ENCODE measurements around the gene ANKRD13C. TPM values are rescaled to one million over a fixed set of nuclear protein-coding genes. Genes with fewer than 3 reads are reported as not detected.

The ANKRD13C gene
- total and polyA plus RNA-seq, 10 donors: 7.4 to 27.7 (median 20.7) TPM

DNA sequence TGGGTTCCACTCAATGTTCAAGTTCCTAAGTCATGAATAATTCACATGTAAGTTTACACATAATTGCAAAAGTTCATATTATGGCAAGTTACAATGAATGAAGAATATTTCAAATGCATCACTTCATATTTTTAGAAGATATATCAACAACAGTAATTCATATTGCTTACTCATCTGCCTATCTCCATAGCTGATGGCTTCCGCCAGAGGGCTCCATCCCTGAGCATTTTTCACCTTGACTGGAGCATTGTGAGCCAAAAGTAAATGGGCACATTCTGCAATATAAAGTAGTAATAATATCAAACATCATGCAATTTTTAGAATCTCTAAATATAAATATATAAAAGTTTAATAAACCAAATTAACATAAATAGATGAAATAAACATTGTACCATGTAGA lies 29.8 kb downstream of the ANKRD13C start:
- TF ChIP-seq, protein P1, sequence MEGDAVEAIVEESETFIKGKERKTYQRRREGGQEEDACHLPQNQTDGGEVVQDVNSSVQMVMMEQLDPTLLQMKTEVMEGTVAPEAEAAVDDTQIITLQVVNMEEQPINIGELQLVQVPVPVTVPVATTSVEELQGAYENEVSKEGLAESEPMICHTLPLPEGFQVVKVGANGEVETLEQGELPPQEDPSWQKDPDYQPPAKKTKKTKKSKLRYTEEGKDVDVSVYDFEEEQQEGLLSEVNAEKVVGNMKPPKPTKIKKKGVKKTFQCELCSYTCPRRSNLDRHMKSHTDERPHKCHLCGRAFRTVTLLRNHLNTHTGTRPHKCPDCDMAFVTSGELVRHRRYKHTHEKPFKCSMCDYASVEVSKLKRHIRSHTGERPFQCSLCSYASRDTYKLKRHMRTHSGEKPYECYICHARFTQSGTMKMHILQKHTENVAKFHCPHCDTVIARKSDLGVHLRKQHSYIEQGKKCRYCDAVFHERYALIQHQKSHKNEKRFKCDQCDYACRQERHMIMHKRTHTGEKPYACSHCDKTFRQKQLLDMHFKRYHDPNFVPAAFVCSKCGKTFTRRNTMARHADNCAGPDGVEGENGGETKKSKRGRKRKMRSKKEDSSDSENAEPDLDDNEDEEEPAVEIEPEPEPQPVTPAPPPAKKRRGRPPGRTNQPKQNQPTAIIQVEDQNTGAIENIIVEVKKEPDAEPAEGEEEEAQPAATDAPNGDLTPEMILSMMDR (IDR thresholded peaks at IDR 0.05 in 8 of 11, conservative IDR thresholded peaks at IDR 0.05 in 3 of 11): no peak
- TF ChIP-seq POLR2A (IDR thresholded peaks at IDR 0.05) (no peak), POLR2AphosphoS5 (IDR thresholded peaks at IDR 0.05) (no peak)
- DNase-seq: no peak
- H3K36me3 ChIP-seq: peaks cover 0 to 52% (median 3%) of the 10 kb centered on the region in 6 donors
- no peak overlapping the region for H3K27ac ChIP-seq
- intact Hi-C loops (cut with DNase I; ENCODE audit: low total_unique reads): no loop called here
- WGBS, 5 donors: 95 to 98% (median 98%) methylated on average over 1 of the region's 1 CpG
- H3K4me1 ChIP-seq: no peaks in the 10 kb centered on the region
- no peaks in the 10 kb centered on the region for H3K9me3 ChIP-seq
- H3K27me3 ChIP-seq (replicated peaks in 1 of 7): no peaks in the 10 kb centered on the region
- no peak overlapping the region for H3K4me3 ChIP-seq

DNA sequence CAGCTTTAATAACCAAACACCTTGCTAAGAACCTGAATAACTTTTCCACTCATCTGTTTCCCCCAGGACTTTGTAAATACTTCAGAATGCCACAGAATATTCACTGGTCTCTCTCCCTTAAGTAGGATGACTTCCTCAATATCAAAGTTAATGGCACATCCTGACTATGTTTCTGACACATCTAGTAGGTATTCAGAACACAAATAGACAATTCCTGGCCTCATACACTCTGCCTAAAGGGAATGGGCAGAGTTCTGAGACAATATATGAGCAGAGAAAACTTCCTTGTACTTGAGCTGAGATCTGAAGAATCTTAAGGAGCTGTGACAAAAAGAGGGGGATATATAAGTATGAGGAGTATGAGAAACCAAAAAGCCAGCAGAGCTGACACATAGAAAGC lies 34.8 kb downstream of the ANKRD13C start:
- Histone ChIP-seq H3K4me1 (peaks cover 0 to 7% (median 4%) of the 10 kb centered on the region in 6 donors), H3K9me3 (no peaks in the 10 kb centered on the region), H3K27me3 (replicated peaks in 1 of 7) (no peaks in the 10 kb centered on the region), H3K4me3 (no peak overlapping the region), H3K27ac (no peak overlapping the region), H3K36me3 (peaks cover 0 to 48% (median 3%) of the 10 kb centered on the region in 6 donors)
- no peak for DNase-seq
- intact Hi-C loops (cut with DNase I; ENCODE audit: low total_unique reads): no loop called here
- no peak for TF ChIP-seq POLR2A (IDR thresholded peaks at IDR 0.05)
- TF ChIP-seq POLR2AphosphoS5 (IDR thresholded peaks at IDR 0.05): no peak
- TF ChIP-seq, protein P1 (IDR thresholded peaks at IDR 0.05 in 8 of 11, conservative IDR thresholded peaks at IDR 0.05 in 3 of 11): no peak

GRCh38 chr1:70318191-70318590 lies 36.3 kb downstream of the ANKRD13C start:
- intact Hi-C loops (cut with DNase I; ENCODE audit: low total_unique reads): no loop called here
- WGBS, 5 donors: 37 to 52% (median 41%) methylated on average over 1 of the region's 1 CpG
- H3K27me3 ChIP-seq (replicated peaks in 1 of 7): no peaks in the 10 kb centered on the region

DNA sequence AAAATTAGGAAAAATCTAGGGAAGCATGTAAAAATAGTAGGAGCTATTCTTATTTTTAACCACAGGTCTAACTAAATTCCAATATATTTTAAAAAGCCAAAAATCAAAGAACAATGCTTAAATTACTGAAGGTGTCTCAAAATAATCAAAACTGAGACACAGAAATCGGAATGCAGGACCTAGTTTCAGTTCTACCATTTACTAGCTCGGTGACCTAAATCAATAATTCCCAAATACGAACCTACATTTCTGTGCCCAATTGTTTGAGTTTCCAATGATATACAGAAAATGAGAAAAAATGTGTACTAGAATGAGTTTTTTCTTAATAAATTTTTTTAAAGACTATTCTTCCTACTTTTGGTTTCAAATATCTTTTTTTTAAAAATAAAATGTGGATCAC lies 37.4 kb downstream of the ANKRD13C start:
- Histone ChIP-seq H3K27me3 (replicated peaks in 1 of 7) (no peaks in the 10 kb centered on the region), H3K9me3 (no peaks in the 10 kb centered on the region), H3K4me3 (no peak overlapping the region), H3K36me3 (peaks cover 0 to 38% (median 3%) of the 10 kb centered on the region in 6 donors), H3K4me1 (peaks cover 0 to 7% (median 4%) of the 10 kb centered on the region in 6 donors), H3K27ac (no peak overlapping the region)
- intact Hi-C loops (cut with DNase I; ENCODE audit: low total_unique reads): no loop called here
- 92 to 96% (median 94%) methylated on average over 3 of the region's 3 CpGs for WGBS, 5 donors
- no peak for TF ChIP-seq POLR2AphosphoS5 (IDR thresholded peaks at IDR 0.05)
- TF ChIP-seq POLR2A (IDR thresholded peaks at IDR 0.05): no peak
- TF ChIP-seq, protein P1 (IDR thresholded peaks at IDR 0.05 in 8 of 11, conservative IDR thresholded peaks at IDR 0.05 in 3 of 11): no peak
- DNase-seq: no peak

More at GRCh38 chr1:70318191-70318590, 36.3 kb downstream of the ANKRD13C start:
- no peaks in the 10 kb centered on the region for H3K9me3 ChIP-seq
- H3K4me3 ChIP-seq: no peak overlapping the region
- TF ChIP-seq POLR2A (IDR thresholded peaks at IDR 0.05): no peak
- no peak for TF ChIP-seq POLR2AphosphoS5 (IDR thresholded peaks at IDR 0.05)
- TF ChIP-seq, protein P1 (IDR thresholded peaks at IDR 0.05 in 8 of 11, conservative IDR thresholded peaks at IDR 0.05 in 3 of 11): no peak
- H3K27ac ChIP-seq: no peak overlapping the region
- H3K36me3 ChIP-seq: peaks cover 0 to 43% (median 3%) of the 10 kb centered on the region in 6 donors
- peaks cover 0 to 7% (median 4%) of the 10 kb centered on the region in 6 donors for H3K4me1 ChIP-seq
- DNase-seq: no peak

Data from spleen (tissue), 11 donors.